Activated CD4-positive, alpha-beta T cell treated with anti-CD3 and anti-CD28 coated beads, Interleukin-2, amount 50 U/mL, for 16 hours (primary cell): ENCODE measurements around the gene SLC17A8.
A peak's percentile ranks its signal among the peaks of the same experiment; 100 is the strongest.

ENCODE experiments used
- DNase-seq: peaks from one replicate; pipeline ENCODE4 v3.0.0-alpha.2; 2020

SLC17A8 gene

GRCh38 chr12:100433701-100434100 is 76.8 kb downstream of the SLC17A8 start:
- DNase-seq, result no peak

- DNase-seq, result no peak
These were observed 77.3 kb downstream of the SLC17A8 start for GRCh38 chr12:100434177-100434576.

GRCh38 chr12:100435957-100436356 is 79.1 kb downstream of the SLC17A8 start:
- DNase-seq, result no peak

- DNase-seq, result peak; percentile 5
These were observed 80.4 kb downstream of the SLC17A8 start for GRCh38 chr12:100437038-100437841.

DNA sequence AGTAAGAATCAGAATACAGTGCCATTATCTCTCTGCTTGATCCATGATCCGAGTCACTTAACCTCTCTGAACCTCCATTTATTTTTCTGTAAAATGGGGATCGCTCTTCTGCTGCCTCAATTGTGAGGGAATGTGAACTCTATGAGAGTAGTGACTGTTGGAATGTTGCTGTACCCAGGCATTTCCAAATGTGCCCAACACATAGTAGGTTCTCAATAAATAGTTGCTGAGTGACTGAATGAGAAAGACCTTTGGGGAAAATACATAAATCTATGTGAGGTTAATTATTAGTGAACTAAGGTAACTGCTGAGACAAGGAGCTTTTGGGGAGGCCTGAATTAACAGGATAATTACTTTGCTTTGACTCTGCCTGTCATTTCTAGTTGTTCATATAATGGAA is 82.9 kb downstream of the SLC17A8 start:
- no peak for DNase-seq

DNA sequence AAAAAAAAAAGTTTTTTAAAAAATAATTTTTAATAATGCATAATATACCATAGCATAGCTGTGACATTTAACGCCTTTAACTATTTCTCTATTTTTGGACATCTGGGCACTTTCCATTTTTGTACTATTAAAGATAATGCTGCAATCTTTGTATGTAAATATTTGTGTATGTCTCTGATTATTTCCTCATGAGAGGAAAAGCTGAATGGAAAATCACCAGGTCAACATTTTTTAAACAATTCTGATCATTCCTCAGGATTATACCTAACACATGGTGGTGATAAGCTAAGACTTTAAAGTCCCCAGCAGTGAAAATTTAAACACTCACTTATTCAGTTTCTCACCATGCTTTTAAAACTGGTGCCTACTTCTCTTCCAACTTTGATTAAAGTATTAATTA is 85.5 kb downstream of the SLC17A8 start:
- DNase-seq, result no peak

DNA sequence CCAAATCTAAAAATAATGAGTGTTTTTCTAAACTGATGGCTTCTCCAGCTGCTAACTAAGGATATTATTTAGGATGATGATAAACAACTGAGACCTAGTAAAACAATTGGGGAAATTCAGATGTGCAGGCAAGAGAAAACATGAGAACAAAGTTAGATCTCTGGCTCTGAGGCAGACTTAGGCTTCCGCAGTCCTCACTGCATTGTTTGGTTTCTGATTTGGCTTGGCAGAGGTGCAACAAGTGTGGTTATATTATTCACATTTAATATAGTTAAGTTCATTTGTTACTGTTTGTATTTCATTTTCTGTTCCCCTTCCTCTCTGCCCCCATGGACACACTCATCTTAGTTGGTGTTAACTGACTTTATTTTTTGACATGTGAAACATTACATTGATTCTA is 86.6 kb downstream of the SLC17A8 start:
- no peak for DNase-seq

DNA sequence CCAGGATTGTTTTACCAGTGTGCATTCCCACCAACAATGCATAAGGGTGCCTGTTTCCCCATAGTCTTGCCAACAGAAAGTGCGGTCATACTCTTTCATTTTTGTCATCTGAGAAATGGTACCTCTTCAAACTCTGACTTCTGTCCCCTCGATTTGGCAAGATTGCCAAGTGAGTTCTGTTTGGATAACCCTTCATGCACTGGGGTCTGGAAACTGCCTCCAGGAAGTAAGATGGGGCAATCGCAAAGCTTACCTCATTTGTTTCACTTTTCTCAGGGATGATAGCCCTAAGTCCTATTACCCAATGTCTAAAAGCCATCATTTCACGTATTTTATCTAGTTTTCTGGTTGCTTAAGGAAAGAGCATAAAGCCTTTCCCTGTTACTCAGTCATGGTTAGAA is 88.2 kb downstream of the SLC17A8 start:
- DNase-seq, result no peak

GRCh38 chr12:100447381-100447780 is 90.5 kb downstream of the SLC17A8 start:
- no peak for DNase-seq

- DNase-seq, result no peak
These were observed 91.8 kb downstream of the SLC17A8 start for GRCh38 chr12:100448656-100449055.

GRCh38 chr12:100450735-100451134 is 93.9 kb downstream of the SLC17A8 start:
- DNase-seq, result no peak

DNA sequence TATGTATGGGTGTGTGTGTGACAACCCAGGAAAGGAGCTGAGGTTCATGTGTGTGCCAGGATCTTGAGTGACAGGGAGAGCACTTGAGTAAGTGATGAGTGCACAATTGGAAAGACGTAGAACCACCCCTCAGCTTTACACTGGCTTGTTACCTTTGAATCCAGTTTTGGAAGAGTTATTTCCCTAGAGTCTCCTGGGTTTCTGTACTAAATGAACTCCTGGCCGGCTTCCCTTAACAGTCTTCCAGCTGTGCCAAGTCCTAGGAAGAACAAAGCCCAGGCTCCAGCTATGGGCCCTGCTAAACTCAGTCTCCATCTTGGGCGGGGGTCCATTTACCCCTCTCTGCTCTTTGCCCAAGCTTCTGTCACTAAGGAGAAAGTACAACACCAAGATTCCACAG is 97.1 kb downstream of the SLC17A8 start:
- DNase-seq, result no peak

- no peak for DNase-seq
These were observed 99.0 kb downstream of the SLC17A8 start for GRCh38 chr12:100455896-100456295.

- no peak for DNase-seq
These were observed 101.3 kb downstream of the SLC17A8 start for GRCh38 chr12:100458191-100458590.

DNA sequence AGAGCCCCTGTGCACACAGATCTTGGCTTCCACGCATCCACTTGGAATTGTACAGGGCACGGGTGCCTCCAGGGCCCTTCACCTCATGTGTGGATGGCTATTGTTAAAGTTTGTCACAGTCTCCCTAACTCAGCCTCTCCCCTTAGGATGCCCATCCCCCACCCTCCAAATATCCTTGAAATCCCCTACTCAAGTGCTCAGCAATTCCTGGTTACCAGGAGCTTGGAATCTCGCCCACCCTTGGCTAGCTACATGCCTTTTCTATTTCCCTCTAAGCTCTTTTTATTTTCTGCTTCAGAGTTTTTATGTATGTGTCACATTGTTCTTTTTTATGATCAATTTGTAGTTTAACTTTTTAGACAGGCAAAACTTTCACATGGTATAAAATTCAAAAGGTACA is 103.8 kb downstream of the SLC17A8 start:
- DNase-seq, result no peak

DNA sequence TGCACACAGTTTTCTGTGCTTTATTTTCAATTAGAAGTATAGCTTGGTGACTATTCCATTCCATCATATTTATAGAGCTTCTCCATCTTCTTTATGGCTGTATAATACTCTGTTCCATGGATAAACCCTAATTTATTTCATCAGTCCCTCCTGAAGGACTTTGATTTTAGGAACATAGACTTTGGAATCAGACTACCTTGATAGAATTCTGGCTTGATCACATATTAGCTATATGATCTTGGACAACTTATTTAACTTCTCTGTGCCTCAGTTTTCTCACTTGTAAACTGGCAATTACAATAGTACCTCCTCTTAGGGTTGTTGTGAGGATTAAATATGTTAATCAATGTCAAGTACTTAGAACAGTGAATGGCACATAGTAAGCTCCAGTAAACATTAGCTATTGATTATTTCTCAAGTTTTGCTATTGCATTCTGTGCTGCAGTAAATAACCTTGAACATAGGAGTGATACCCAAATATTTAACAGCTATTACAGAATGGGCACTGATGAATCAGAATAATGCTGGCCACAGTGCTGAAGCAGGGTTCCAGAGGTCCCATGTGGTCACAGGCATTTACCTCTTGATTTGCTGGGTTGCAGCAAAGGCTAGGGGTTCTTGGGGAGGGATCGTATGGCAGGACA is 104.6 kb downstream of the SLC17A8 start:
- DNase-seq, result no peak

DNA sequence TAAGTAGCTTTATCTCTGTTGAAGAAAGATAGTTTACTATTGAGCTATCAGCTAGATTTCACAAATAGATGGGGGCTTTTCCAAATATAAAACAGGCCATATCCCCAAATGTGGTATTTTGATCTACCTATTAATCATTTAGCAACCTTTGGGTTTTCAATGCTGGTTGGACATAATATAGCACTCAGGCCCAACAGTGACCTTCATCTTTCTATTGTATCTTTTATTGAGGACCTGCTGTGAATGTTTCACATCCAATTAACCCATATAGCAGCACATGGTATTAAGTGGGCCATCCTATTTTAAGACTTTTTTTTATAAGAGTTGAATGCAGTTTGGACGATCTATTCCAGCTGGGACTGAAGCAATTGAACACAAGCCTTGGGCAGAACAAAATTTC is 106.8 kb downstream of the SLC17A8 start:
- no peak for DNase-seq

DNA sequence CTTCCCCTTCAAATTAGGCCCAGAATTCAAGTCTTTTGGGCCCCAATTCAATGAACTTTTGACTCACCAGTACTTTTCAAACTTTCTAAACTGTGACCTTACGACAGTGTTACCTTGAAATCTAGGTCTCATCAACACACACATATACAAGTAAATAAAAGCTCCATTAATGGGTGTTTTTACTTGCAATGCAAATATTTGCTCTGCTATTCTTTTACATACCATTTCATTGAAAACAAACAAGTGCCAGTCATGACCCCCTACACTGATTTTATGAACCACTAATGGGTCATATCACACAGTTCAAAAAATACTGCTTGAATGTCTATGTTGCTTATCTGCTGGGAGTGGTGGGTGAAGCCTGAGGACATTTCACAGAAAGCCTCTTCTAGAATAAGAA is 107.7 kb downstream of the SLC17A8 start:
- DNase-seq, result no peak

DNA sequence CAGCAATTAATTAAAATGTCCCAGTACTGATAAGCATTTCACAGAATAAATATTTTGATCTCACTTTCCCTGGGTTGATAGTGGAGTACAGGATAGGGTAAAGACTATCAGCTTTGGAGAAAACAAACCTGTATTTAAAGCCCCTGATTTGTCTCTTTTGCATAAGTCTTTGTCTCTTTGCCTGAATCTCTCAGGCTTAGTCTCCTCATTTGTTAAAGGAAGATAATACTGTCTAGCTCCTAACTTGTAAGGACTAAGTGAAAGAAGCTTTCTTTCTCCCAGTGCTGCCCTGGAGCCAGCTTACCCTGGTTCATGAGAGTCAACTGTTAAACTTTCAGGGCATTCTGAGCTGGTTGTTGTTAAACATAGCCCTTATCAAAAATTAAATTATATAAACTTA is 111.3 kb downstream of the SLC17A8 start:
- DNase-seq, result no peak
